ENCODE measurements around the gene MYBPC2.
A peak's percentile ranks its signal among the peaks of the same experiment; 100 is the strongest.

MYBPC2 gene

GRCh38 chr19:50481351-50482149, 48.9 kb downstream of the MYBPC2 start:
- no peak for DNase-seq (ENCODE audit: low spot score)

- DNase-seq (ENCODE audit: low spot score): no peak
These were observed 49.7 kb downstream of the MYBPC2 start for GRCh38 chr19:50482271-50482855.

DNA sequence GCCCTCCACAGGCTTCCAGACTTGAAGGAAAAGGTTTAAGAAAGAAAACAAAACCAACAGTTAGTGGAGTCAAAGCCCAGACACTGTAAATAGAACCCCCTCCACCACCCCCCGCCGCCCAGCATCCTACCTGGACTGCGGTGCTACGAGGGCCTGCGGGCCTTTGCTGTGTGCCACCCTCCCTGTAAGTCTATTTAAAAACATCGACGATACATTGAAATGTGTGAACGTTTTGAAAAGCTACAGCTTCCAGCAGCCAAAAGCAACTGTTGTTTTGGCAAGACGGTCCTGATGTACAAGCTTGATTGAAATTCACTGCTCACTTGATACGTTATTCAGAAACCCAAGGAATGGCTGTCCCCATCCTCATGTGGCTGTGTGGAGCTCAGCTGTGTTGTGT, 50.2 kb downstream of the MYBPC2 start:
- no peak for DNase-seq (ENCODE audit: low spot score)

DNA sequence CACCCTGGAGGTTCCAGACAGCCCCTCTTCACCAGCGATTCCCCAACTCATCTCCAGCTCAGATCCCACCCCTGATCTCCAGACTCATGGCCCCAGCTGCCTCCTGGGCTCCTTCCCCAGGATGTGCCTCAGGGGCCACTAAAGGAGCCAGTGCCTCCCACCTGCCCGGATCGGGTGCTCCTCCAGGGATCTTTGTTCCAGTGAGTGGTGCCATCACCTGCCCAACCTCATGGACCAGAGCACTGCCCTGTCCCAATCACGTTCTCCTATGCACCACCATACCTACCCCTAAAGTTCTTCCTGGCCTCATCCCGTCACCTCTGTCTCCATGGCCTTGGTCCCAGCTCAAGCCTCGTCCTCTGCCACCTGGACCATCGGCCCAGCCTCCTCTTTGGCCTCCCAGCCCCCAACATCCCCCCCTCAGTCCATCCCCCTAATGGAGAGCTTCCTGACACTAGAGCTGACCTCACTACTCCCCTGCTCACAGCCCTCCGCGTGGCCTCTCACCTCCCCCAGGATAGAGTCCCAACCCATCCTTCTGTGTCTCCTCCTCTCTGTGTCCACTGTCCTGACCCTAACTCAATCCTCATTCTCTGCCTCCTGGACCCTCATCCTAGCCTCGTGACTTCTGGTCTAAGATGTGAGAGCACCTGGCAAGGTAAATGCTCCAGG, 52.7 kb downstream of the MYBPC2 start:
- DNase-seq (ENCODE audit: low spot score): no peak

DNA sequence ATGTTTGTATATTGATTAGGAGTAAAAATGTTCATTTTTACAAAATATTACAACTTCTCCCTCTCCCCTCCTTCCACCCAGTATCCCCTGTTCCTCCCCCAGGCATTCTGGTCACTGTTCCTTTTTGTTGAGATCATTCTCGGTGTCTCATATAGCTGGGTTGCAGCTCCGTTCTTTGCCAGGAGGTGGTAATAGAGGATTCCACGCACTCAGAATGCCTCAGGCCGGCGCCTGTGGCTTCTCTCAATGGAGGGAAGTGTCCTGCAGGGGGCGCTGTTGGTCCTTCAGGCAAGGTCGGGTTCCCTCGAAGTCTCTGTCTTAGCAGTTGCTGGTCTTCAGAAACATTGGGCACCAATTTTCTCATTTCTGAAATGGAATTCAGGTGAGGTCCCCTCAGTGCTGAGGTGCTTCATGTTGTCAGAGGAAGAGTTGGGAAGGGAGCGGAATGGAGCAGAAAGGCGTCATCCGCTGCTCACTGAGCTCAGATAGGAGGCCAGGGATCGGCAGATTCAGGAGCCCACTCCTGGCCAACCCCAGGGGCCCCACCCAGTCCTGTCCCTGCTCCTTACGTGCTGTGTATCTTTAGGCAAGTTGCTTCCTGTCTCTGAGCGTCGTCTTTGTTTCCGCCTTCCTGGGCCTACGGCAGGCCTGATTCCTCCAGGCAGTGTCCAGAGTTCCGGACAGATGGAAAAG, 54.3 kb downstream of the MYBPC2 start:
- no peak for DNase-seq (ENCODE audit: low spot score)

GRCh38 chr19:50488389-50489194, 55.9 kb downstream of the MYBPC2 start:
- peak; percentile 39 for DNase-seq (ENCODE audit: low spot score)

GRCh38 chr19:50489461-50490011, 56.8 kb downstream of the MYBPC2 start:
- no peak for DNase-seq (ENCODE audit: low spot score)

DNA sequence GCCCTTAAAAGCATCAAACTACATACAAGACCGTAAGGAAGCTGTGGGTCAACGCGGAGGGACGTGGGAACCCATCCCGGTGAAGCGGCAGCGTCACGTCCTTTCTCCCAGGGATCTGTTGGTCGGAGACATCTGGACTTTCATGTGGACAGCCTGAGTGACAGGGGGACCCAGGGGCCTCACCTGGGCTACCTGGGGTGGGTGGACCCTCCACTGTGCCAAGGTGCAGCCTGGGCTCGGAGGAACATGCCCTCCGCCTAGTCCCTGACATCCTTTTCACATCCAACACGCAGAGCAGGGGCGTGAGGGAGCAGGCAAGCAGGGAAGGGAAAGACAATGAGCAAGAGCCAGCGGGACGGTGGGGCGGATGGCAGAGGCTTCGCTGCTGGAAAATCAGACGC, 57.7 kb downstream of the MYBPC2 start:
- no peak for DNase-seq (ENCODE audit: low spot score)

GRCh38 chr19:50490991-50491472, 58.3 kb downstream of the MYBPC2 start:
- DNase-seq (ENCODE audit: low spot score): no peak

- DNase-seq (ENCODE audit: low spot score): no peak
These were observed 59.8 kb downstream of the MYBPC2 start for GRCh38 chr19:50492303-50493052.

- DNase-seq (ENCODE audit: low spot score): no peak
These were observed 60.5 kb downstream of the MYBPC2 start for GRCh38 chr19:50493171-50493570.

- no peak for DNase-seq (ENCODE audit: low spot score)
These were observed 61.7 kb downstream of the MYBPC2 start for GRCh38 chr19:50494186-50495019.

DNA sequence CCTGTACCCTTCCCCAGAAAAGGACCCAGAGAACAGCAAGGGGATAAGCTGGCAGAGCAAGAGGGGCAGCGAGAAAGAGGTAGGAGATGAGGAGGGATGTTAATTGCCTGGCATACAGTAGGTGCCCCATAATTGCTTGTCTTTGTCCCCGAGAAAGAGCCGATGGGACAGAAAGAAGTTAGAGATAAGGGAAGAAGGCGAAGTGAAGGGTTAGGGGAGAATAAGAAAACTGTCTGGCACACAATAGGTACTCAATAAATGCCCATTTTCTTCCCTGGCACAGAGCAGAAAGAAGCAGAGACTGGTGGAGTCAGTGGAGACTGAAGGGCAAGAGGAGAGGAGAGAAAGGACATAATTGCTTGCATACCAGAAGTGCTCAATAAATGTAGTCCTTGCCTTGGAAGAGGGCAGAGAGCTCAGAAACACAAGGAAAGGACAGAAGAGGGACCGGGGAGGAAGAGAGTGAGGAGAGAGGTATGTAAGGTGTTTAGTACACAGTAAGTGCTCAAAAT, 62.4 kb downstream of the MYBPC2 start:
- DNase-seq (ENCODE audit: low spot score): no peak

DNA sequence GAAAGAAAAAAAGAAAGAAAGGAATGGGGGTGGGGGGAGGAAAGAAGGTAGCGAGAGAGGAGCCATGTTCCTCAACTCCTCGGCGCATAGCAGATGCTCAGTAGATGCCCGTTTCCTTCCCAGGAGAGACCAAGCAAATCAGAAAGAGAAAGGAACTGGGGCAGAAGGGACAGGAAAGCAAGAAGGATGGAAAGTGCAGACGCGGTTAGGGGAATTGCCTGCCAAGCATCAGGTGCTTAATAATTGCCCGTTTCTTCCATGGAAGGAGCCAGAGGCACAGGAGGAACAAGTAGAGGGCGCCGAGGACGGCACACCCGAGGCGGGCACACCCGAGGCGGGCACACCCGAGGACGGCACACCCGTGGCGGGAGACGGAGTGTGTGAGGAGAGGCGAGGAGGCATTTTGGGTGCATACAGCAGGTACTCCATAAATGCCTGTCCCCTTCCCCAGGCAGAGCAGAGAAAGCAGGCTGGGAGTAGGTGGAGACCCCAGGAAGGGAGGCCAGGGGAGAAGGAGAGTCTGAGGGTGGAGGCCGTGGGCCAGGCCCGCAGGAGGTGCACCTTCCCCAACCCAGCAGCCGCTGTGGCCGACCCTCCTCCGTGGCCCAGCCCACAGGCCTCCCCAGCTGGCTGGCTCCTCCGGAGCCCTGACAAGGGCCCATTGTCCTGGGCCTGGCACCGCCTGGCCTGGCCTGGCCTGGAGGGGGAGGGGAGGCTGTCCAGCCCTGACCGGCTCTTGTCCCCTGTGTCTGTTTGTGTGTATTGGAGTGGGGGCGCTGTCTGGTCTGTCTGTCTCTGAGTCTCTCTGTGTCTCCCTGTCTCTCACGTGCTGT, 63.7 kb downstream of the MYBPC2 start:
- DNase-seq (ENCODE audit: low spot score): peak; percentile 98

DNA sequence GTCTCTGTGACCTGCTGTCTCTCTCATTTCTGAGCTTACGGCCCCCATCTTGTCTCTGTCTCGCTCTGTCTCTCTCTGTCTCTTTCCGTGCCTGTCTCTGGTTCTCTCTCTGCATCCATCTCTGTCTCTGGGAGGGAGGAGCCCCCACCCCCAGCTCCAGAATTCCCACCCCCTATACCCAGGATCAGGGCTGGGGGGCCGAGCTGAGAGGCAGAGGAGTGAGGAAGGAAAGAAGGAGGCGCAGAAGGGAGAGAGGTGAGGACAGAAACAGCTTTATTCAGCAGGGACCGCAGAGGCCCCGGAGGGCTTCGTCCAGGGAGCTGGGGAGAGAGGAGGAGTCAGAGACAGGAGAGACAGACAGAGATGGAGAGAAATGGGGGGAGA, 64.3 kb downstream of the MYBPC2 start:
- no peak for DNase-seq (ENCODE audit: low spot score)

GRCh38 chr19:50498219-50499056, 65.7 kb downstream of the MYBPC2 start:
- DNase-seq (ENCODE audit: low spot score): no peak

DNA sequence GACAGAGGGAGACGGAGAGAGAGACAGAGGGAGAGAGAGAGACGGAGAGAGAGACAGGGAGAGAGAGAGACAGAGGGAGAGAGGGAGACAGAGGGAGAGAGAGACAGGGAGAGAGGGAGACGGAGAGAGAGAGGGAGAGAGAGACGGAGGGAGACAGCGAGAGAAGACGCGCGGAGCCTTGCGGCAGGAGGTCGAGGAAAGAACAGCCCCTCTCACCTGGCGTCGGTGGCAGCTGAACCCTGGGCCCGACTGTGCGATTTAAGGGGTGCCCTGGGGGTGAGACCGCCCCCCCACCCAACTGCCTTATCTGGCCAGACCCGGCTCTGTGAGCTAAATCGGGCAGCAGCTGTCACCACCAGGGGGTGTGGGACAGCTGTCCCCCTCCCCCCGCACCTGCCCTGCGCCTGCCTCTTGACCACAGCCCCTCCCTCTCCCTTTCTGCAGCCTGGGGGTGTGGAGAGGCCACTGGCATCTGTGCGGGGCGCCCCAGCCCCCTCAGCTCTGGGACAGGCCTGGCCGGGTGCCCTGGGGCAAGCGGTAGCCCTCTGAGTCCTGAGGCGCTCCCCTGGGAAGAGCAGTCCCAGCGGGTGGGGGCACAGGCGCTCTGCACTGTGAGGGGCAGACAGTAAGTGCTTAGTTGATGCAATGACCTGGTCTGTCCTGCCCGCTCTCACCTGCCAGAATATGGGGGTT, 67.5 kb downstream of the MYBPC2 start:
- DNase-seq (ENCODE audit: low spot score): no peak
